Measurements from ENCODE around the gene TSPEAR. TPM values are rescaled to one million over a fixed set of nuclear protein-coding genes. Genes with fewer than 3 reads are reported as not detected.
"Not testable (repeated sequence)": the region's sequence is repeated elsewhere in the genome, so short reads cannot be mapped to it uniquely, and the experiment has no call there.

The TSPEAR gene
- total RNA-seq, 2 experiments from 2014 or later: not detected

GRCh38 chr21:44694776-44695175, 16.6 kb downstream of the TSPEAR start:
- peaks cover 23% of the 10 kb centered on the region for H3K27me3 Mint-ChIP-seq (ENCODE audit: low read depth)
- peaks cover 15% of the 10 kb centered on the region for H3K4me1 Mint-ChIP-seq (ENCODE audit: low read depth)
- peaks cover 9% of the 10 kb centered on the region for H3K9me3 Mint-ChIP-seq
- intact Hi-C loops (cut with micrococcal nuclease): no loop called here
- no peak overlapping the region for H3K27ac Mint-ChIP-seq
- CTCF ChIA-PET: no interaction called here
- peaks cover 2% of the 10 kb centered on the region for H3K36me3 Mint-ChIP-seq (ENCODE audit: low read depth)
- H3K4me3 Mint-ChIP-seq: no peak overlapping the region
- DNase-seq: no peak

- intact Hi-C loops (cut with micrococcal nuclease): no loop called here
- peaks cover 15% of the 10 kb centered on the region for H3K4me1 Mint-ChIP-seq (ENCODE audit: low read depth)
- no peak overlapping the region for H3K4me3 Mint-ChIP-seq
- peaks cover 11% of the 10 kb centered on the region for H3K27me3 Mint-ChIP-seq (ENCODE audit: low read depth)
- no peak overlapping the region for H3K27ac Mint-ChIP-seq
- no peak for DNase-seq
- peaks cover 2% of the 10 kb centered on the region for H3K36me3 Mint-ChIP-seq (ENCODE audit: low read depth)
- peaks cover 9% of the 10 kb centered on the region for H3K9me3 Mint-ChIP-seq
- CTCF ChIA-PET: no interaction called here
Measured at GRCh38 chr21:44692798-44693512, 18.4 kb downstream of the TSPEAR start.

- intact Hi-C loops (cut with micrococcal nuclease): no loop called here
- CTCF ChIA-PET: no interaction called here
- no peak overlapping the region for H3K27ac Mint-ChIP-seq
- peaks cover 4% of the 10 kb centered on the region for H3K27me3 Mint-ChIP-seq (ENCODE audit: low read depth)
- H3K9me3 Mint-ChIP-seq: peaks cover 9% of the 10 kb centered on the region
- no peak overlapping the region for H3K4me3 Mint-ChIP-seq
- H3K36me3 Mint-ChIP-seq (ENCODE audit: low read depth): peaks cover 2% of the 10 kb centered on the region
- H3K4me1 Mint-ChIP-seq (ENCODE audit: low read depth): peaks cover 15% of the 10 kb centered on the region
- no peak for DNase-seq
Measured at GRCh38 chr21:44691686-44692085, 19.7 kb downstream of the TSPEAR start.

- H3K27ac Mint-ChIP-seq; intact Hi-C loops (cut with micrococcal nuclease); H3K4me3 Mint-ChIP-seq; H3K27me3 Mint-ChIP-seq (ENCODE audit: low read depth); CTCF ChIA-PET; H3K36me3 Mint-ChIP-seq (ENCODE audit: low read depth); DNase-seq; H3K9me3 Mint-ChIP-seq: not testable (repeated sequence)
- H3K4me1 Mint-ChIP-seq (ENCODE audit: low read depth): peaks cover 21% of the 10 kb centered on the region
Measured at GRCh38 chr21:44689740-44690139, 21.6 kb downstream of the TSPEAR start.

- Mint-ChIP-seq H3K27ac (no peak overlapping the region), H3K9me3 (peaks cover 4% of the 10 kb centered on the region), H3K4me3 (no peak overlapping the region), H3K36me3 (ENCODE audit: low read depth) (peaks cover 2% of the 10 kb centered on the region), H3K4me1 (ENCODE audit: low read depth) (peaks cover 19% of the 10 kb centered on the region), H3K27me3 (ENCODE audit: low read depth) (peaks cover 7% of the 10 kb centered on the region)
- DNase-seq: no peak
- CTCF ChIA-PET: interaction anchor here (1.5 kb wide), 1 partner anchor 11 kb away, joined by 3 read pairs; no protein-coding TSS in a partner anchor
- intact Hi-C loops (cut with micrococcal nuclease): no loop called here
Measured at GRCh38 chr21:44687671-44688070, 23.7 kb downstream of the TSPEAR start.

- Mint-ChIP-seq H3K9me3 (no peaks in the 10 kb centered on the region), H3K4me1 (ENCODE audit: low read depth) (peaks cover 18% of the 10 kb centered on the region), H3K36me3 (ENCODE audit: low read depth) (no peaks in the 10 kb centered on the region), H3K27me3 (ENCODE audit: low read depth) (peaks cover 10% of the 10 kb centered on the region), H3K4me3 (no peak overlapping the region), H3K27ac (no peak overlapping the region)
- CTCF ChIA-PET: interaction anchor here (1.5 kb wide), 1 partner anchor 10 kb away, joined by 3 read pairs; no protein-coding TSS in a partner anchor
- no peak for DNase-seq
- intact Hi-C loops (cut with micrococcal nuclease): no loop called here
Measured at GRCh38 chr21:44686843-44687561, 24.4 kb downstream of the TSPEAR start.

- H3K9me3 Mint-ChIP-seq: no peaks in the 10 kb centered on the region
- H3K27me3 Mint-ChIP-seq (ENCODE audit: low read depth): peaks cover 10% of the 10 kb centered on the region
- H3K4me3 Mint-ChIP-seq: no peak overlapping the region
- no peak overlapping the region for H3K27ac Mint-ChIP-seq
- intact Hi-C loops (cut with micrococcal nuclease): no loop called here
- peak; percentile 22 for DNase-seq
- H3K4me1 Mint-ChIP-seq (ENCODE audit: low read depth): peaks cover 10% of the 10 kb centered on the region
- H3K36me3 Mint-ChIP-seq (ENCODE audit: low read depth): no peaks in the 10 kb centered on the region
- CTCF ChIA-PET: interaction anchor here (1.5 kb wide), 1 partner anchor 9 kb away, joined by 3 read pairs; no protein-coding TSS in a partner anchor
Measured at GRCh38 chr21:44686000-44686781, 25.2 kb downstream of the TSPEAR start.

- H3K27ac Mint-ChIP-seq; DNase-seq; H3K9me3 Mint-ChIP-seq; H3K36me3 Mint-ChIP-seq (ENCODE audit: low read depth); H3K4me3 Mint-ChIP-seq; H3K27me3 Mint-ChIP-seq (ENCODE audit: low read depth); CTCF ChIA-PET; H3K4me1 Mint-ChIP-seq (ENCODE audit: low read depth); intact Hi-C loops (cut with micrococcal nuclease): not testable (repeated sequence)
Measured at GRCh38 chr21:44685050-44685449, 26.3 kb downstream of the TSPEAR start.

GRCh38 chr21:44684483-44684882, 26.9 kb downstream of the TSPEAR start:
- intact Hi-C loops (cut with micrococcal nuclease): no loop called here
- Mint-ChIP-seq H3K9me3 (no peaks in the 10 kb centered on the region), H3K27ac (no peak overlapping the region), H3K36me3 (ENCODE audit: low read depth) (no peaks in the 10 kb centered on the region), H3K4me3 (no peak overlapping the region), H3K4me1 (ENCODE audit: low read depth) (peaks cover 6% of the 10 kb centered on the region), H3K27me3 (ENCODE audit: low read depth) (peaks cover 10% of the 10 kb centered on the region)
- DNase-seq: no peak
- CTCF ChIA-PET: no interaction called here

GRCh38 chr21:44684077-44684476, 27.3 kb downstream of the TSPEAR start:
- no peak overlapping the region for H3K27ac Mint-ChIP-seq
- H3K4me3 Mint-ChIP-seq: no peak overlapping the region
- DNase-seq: no peak
- intact Hi-C loops (cut with micrococcal nuclease): no loop called here
- peaks cover 10% of the 10 kb centered on the region for H3K27me3 Mint-ChIP-seq (ENCODE audit: low read depth)
- peaks cover 6% of the 10 kb centered on the region for H3K4me1 Mint-ChIP-seq (ENCODE audit: low read depth)
- no peaks in the 10 kb centered on the region for H3K9me3 Mint-ChIP-seq
- no peaks in the 10 kb centered on the region for H3K36me3 Mint-ChIP-seq (ENCODE audit: low read depth)
- CTCF ChIA-PET: interaction anchor here (0.6 kb wide), 1 partner anchor 368 kb away, joined by 3 read pairs; no protein-coding TSS in a partner anchor

- Mint-ChIP-seq H3K4me3 (no peak overlapping the region), H3K27me3 (ENCODE audit: low read depth) (peaks cover 10% of the 10 kb centered on the region), H3K9me3 (no peaks in the 10 kb centered on the region), H3K4me1 (ENCODE audit: low read depth) (peaks cover 6% of the 10 kb centered on the region), H3K36me3 (ENCODE audit: low read depth) (no peaks in the 10 kb centered on the region), H3K27ac (no peak overlapping the region)
- no peak for DNase-seq
- CTCF ChIA-PET: interaction anchor here (0.7 to 1.0 kb wide), 2 partner anchors 61 to 108 kb away, joined by 3 read pairs; no protein-coding TSS in a partner anchor
- intact Hi-C loops (cut with micrococcal nuclease): no loop called here
Measured at GRCh38 chr21:44682580-44683151, 28.7 kb downstream of the TSPEAR start.

Data from activated naive CD4-positive, alpha-beta T cell treated with anti-CD3 and anti-CD28 coated beads for 36 hours (primary cell).